GM12878 (cell line): ENCODE data around the gene PLXNA4. TPM values are rescaled to one million over a fixed set of nuclear protein-coding genes. Genes with fewer than 3 reads are reported as not detected.

ENCODE experiments used
- ATAC-seq: fragments of 200-7000 bp; cut with Tn5 transposase; 3 replicates; pipeline ENCODE4 v1.9.1; 2020; ENCODE audit warnings: mild to moderate bottlenecking, moderate library complexity
- BruUV-seq: library from RNA; stranded (reverse); fragments of 400-500 nt; replicated peaks from 2 replicates; lab custom pipeline; 2021; lab: Mats Ljungman, UMichigan
- CTCF ChIA-PET: fragments of 300-600 bp; sonication (Branson Sonifier 250); formaldehyde crosslinking; extraction: SDS; loops from one replicate; lab custom pipeline; 2021; ENCODE audit warnings: inconsistent platforms; lab: Yijun Ruan, JAX
- POLR2A ChIA-PET: fragments of 350-600 bp; formaldehyde crosslinking; extraction: SDS; loops from one replicate; lab custom pipeline; 2021; ENCODE audit warnings: inconsistent platforms; lab: Charles Lee
- RAD21 ChIA-PET: fragments of 300-600 bp; sonication (Branson Sonifier 250); formaldehyde crosslinking; loops from one replicate; lab custom pipeline; 2023; ENCODE audit warnings: antibody characterized with exemption; ENCODE audit not compliant: unreplicated experiment; lab: Charles Lee
- SMC1A ChIA-PET: fragments of 300-600 bp; sonication (Branson Sonifier 250); formaldehyde crosslinking; loops from one replicate; lab custom pipeline; 2023; ENCODE audit not compliant: unreplicated experiment, uncharacterized antibody; lab: Charles Lee
- DNase-seq: peaks from one replicate; pipeline ENCODE4 v3.0.0-alpha.2; 2011; ENCODE audit warnings: low read depth, low spot score
- FAIRE-seq: peaks from 3 replicates; lab custom pipeline; 2011; peaks lifted over from hg19 to GRCh38; lab: Jason Lieb, UNC
- H2AFZ ChIP-seq: 2 replicates; pipeline ENCODE4 v1.6.0; 2011; ENCODE audit warnings: low read depth, low read length, control low read depth; ENCODE audit not compliant: control insufficient read depth
- H3K27ac ChIP-seq: 2 replicates; pipeline ENCODE4 v1.5.1; 2011; ENCODE audit warnings: control low read depth; ENCODE audit not compliant: control insufficient read depth, insufficient read depth
- H3K27me3 ChIP-seq, 2 experiments: replicated peaks in 1 of 2; 2 replicates each; pipeline versions ENCODE4 v1.6.0 to v1.6.1; 2011; ENCODE audit warnings: low read length in 1 of 2; ENCODE audit not compliant: control insufficient read depth in 2 of 2, insufficient read depth in 2 of 2
- H3K36me3 ChIP-seq, 2 experiments: 2 replicates each; pipeline ENCODE4 v1.5.1; 2011; ENCODE audit warnings: low read length in 1 of 2; ENCODE audit not compliant: control insufficient read depth in 2 of 2, insufficient read depth in 2 of 2
- H3K4me1 ChIP-seq: 2 replicates; pipeline ENCODE4 v1.6.1; 2011; ENCODE audit warnings: mild to moderate bottlenecking, low read length, moderate library complexity, mixed read lengths; ENCODE audit not compliant: control insufficient read depth, insufficient read depth
- H3K4me2 ChIP-seq: 2 replicates; pipeline ENCODE4 v1.6.0; 2011; ENCODE audit warnings: control low read depth; ENCODE audit not compliant: control insufficient read depth, insufficient read depth
- H3K4me3 ChIP-seq: fragments of 200-600 bp; sonication (generic); 2 replicates; pipeline ENCODE4 v1.5.1; 2016
- H3K79me2 ChIP-seq: 2 replicates; pipeline ENCODE4 v1.6.0; 2011; ENCODE audit warnings: low read length; ENCODE audit not compliant: control insufficient read depth, insufficient read depth
- H3K9ac ChIP-seq: 2 replicates; pipeline ENCODE4 v1.8.0; 2011; ENCODE audit warnings: low read length, control low read depth, mixed read lengths; ENCODE audit not compliant: control insufficient read depth, insufficient read depth
- H3K9me3 ChIP-seq: replicated peaks from 3 replicates; pipeline ENCODE4 v1.5.1; 2011; ENCODE audit warnings: mild to moderate bottlenecking, low read length; ENCODE audit not compliant: control insufficient read depth, insufficient read depth
- H4K20me1 ChIP-seq: 2 replicates; pipeline ENCODE4 v1.6.0; 2011; ENCODE audit not compliant: control insufficient read depth, insufficient read depth
- ASH2L ChIP-seq: fragments of 300-600, 200-600 bp; sonication (generic); IDR thresholded peaks from 2 replicates; pipeline ENCODE4 v1.6.1; 2017; ENCODE audit warnings: low read depth, mild to moderate bottlenecking, borderline replicate concordance
- BCL11A ChIP-seq: IDR thresholded peaks from 2 replicates; pipeline ENCODE4 v1.6.1; 2011; ENCODE audit warnings: low read depth, low read length
- CEBPB ChIP-seq, 2 experiments: fragments of 150-350 bp in 1 of 2; IDR thresholded peaks; 2 replicates each; pipeline ENCODE4 v1.6.1; 2012 to 2014; ENCODE audit warnings: low read depth in 2 of 2, low read length in 2 of 2, borderline replicate concordance in 1 of 2, inconsistent platforms in 1 of 2
- ETV6 ChIP-seq, 2 experiments: fragments of 450-650 bp in 1 of 2; IDR thresholded peaks in 1 of 2; conservative IDR thresholded peaks in 1 of 2; 2 replicates each; pipeline ENCODE4 v1.6.1; 2014; ENCODE audit warnings: antibody characterized with exemption in 1 of 2, borderline replicate concordance in 1 of 2, low read depth in 1 of 2, mild to moderate bottlenecking in 1 of 2, moderate library complexity in 1 of 2
- HDAC6 ChIP-seq: fragments of 200-600 bp; sonication (generic); IDR thresholded peaks from one replicate; pipeline ENCODE4 v1.8.0; 2017; ENCODE audit warnings: antibody characterized with exemption; ENCODE audit not compliant: unreplicated experiment
- PAX8 ChIP-seq: fragments of 450-650 bp; IDR thresholded peaks from 2 replicates; pipeline ENCODE4 v1.6.1; 2017; ENCODE audit warnings: mild to moderate bottlenecking, moderate library complexity
- RFX5 ChIP-seq: IDR thresholded peaks from 2 replicates; pipeline ENCODE4 v1.6.1; 2011; ENCODE audit warnings: low read depth, low read length, improper control_type of control experiment
- SIX5 ChIP-seq: IDR thresholded peaks from 2 replicates; pipeline ENCODE4 v1.6.1; 2011; ENCODE audit warnings: mild to moderate bottlenecking, low read depth, low read length, moderate library complexity; ENCODE audit not compliant: severe bottlenecking
- SREBF1 ChIP-seq: IDR thresholded peaks from 2 replicates; pipeline ENCODE4 v1.6.1; 2012; ENCODE audit warnings: mild to moderate bottlenecking, low read length
- SRF ChIP-seq, 2 experiments: IDR thresholded peaks; 2 replicates each; pipeline ENCODE4 v1.6.1; 2011; ENCODE audit warnings: low read depth in 2 of 2, low read length in 2 of 2, mild to moderate bottlenecking in 1 of 2, moderate library complexity in 1 of 2
- ZNF207 ChIP-seq: fragments of 450-650 bp; IDR thresholded peaks from 2 replicates; pipeline ENCODE4 v1.6.1; 2014; ENCODE audit warnings: antibody characterized with exemption, mild to moderate bottlenecking, borderline replicate concordance
- WGBS: methylation state at CpG from one replicate; pipeline ENCODE4 v1.1.6; 2016; ENCODE audit warnings: low lambda C conversion rate; ENCODE audit not compliant: insufficient replicate concordance, insufficient coverage; ENCODE audit errors: missing lambda C conversion rate; 5-methylcytosine and 5-hydroxymethylcytosine counted together
- in situ Hi-C: fragments of 300-500 bp; cut with MboI; formaldehyde crosslinking; loops from 9 replicates; pipeline ENCODE4 v1.14.3; 2018; ENCODE audit warnings: mixed read lengths
- intact Hi-C: fragments of 100-400 bp; cut with micrococcal nuclease; formaldehyde crosslinking; loops from one replicate; pipeline ENCODE4 v1.14.2; 2022; ENCODE audit not compliant: unreplicated experiment
- polyA plus RNA-seq, 11 experiments: library from polyadenylated mRNA; depleted of rRNA in 4 of 11; unstranded in 6 of 11; stranded (reverse) in 5 of 11; fragments of >200 nt; fragmentation: Nextera tagmentation in 4 of 11; fragmentation: Illumina TruSeq in 1 of 11; extraction: Ambion mirVana in 4 of 11; extraction: Trizol in 1 of 11; gene quantifications; 1 replicate in 1 of 11; 2 replicates in 10 of 11; pipeline versions ENCODE4 v1.2.1 to v1.2.3, GENCODE V29; 2011 to 2016; ENCODE audit warnings: inconsistent platforms in 2 of 11, missing spikeins in 2 of 11, low read depth in 1 of 11
- total RNA-seq, 4 experiments: library from RNA; depleted of rRNA in 3 of 4; stranded (reverse); fragments of >200 nt in 3 of 4; fragmentation: Illumina TruSeq in 1 of 4; extraction: Trizol in 1 of 4; gene quantifications; 2 replicates each; pipeline versions ENCODE4 v1.2.1 to v1.2.3, GENCODE V29; 2013 to 2021
- TF ChIP-seq, protein P1 (sequence below): IDR thresholded peaks from 2 replicates; pipeline ENCODE4 v1.6.1; 2011; ENCODE audit warnings: low read depth, low read length, improper control_type of control experiment, borderline replicate concordance

PLXNA4 gene
- total and polyA plus RNA-seq, 10 of the 15 experiments (the other 5 are each of a cell fraction or from before 2014, with no cell fraction given), result 0.03 TPM; not detected in 9

DNA sequence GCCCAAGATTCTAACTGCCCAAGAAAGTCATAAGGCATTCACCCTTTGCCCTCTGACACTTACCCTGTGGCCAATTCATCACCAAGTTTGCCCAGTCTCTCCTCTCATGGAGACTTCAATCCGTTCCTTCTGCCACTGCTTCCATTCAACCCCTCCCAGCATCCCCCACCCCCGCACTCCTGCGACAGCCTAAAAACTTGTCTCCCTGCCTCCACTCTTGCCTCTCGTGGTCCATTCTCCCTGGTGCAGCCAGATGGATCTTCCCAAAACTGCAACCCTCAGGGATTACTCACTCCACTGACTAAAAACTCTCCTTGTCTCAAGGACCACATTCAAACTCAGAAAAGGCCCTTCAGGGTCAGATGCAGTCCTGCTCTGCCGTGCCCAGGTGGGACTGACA lies 32.3 kb upstream of the PLXNA4 start:
- Histone ChIP-seq H3K27me3 (peaks cover 0 to 2% of the 10 kb centered on the region in 2 experiments; a peak in 2 of 4 replicates), H3K4me3 (no peak overlapping the region), H3K4me2 (no peak overlapping the region), H3K27ac (no peak overlapping the region), H3K36me3 (no peaks in the 10 kb centered on the region), H3K4me1 (no peaks in the 10 kb centered on the region), H3K9ac (no peak overlapping the region), H4K20me1 (no peaks in the 10 kb centered on the region), H3K9me3 (no peaks in the 10 kb centered on the region), H3K79me2 (no peaks in the 10 kb centered on the region), H2AFZ (no peak overlapping the region)
- FAIRE-seq (no peak), ATAC-seq (no peak), DNase-seq (no peak)
- in situ Hi-C loops (no loop called here), intact Hi-C loops (no loop called here)
- CTCF ChIA-PET, result no interaction called here
- BruUV-seq, result no TSS peak
- TF ChIP-seq ASH2L, result no peak
- no peak for TF ChIP-seq HDAC6
- no peak for TF ChIP-seq SRF (IDR thresholded peaks at IDR 0.05; ENCODE audit: low read depth in 2 of 2, low read length in 2 of 2)
- no peak for TF ChIP-seq CEBPB (IDR thresholded peaks at IDR 0.05; ENCODE audit: borderline replicate concordance in 1 of 2, low read depth in 2 of 2, low read length in 2 of 2)
- no peak for TF ChIP-seq RFX5
- no peak for TF ChIP-seq ZNF207
- no peak for TF ChIP-seq BCL11A
- TF ChIP-seq, protein P1, sequence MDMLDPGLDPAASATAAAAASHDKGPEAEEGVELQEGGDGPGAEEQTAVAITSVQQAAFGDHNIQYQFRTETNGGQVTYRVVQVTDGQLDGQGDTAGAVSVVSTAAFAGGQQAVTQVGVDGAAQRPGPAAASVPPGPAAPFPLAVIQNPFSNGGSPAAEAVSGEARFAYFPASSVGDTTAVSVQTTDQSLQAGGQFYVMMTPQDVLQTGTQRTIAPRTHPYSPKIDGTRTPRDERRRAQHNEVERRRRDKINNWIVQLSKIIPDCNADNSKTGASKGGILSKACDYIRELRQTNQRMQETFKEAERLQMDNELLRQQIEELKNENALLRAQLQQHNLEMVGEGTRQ, result no peak
- TF ChIP-seq ETV6 (conservative IDR thresholded peaks at IDR 0.05 in 1 of 2, IDR thresholded peaks at IDR 0.05 in 1 of 2; ENCODE audit: borderline replicate concordance in 1 of 2, low read depth in 1 of 2), result no peak
- TF ChIP-seq SREBF1, result no peak
- no peak for TF ChIP-seq SIX5
- TF ChIP-seq PAX8, result no peak
- POLR2A ChIA-PET, result no interaction called here
- WGBS, result 32% methylated on average over 3 of the region's 5 CpGs
- RAD21 ChIA-PET, result no interaction called here
- SMC1A ChIA-PET, result no interaction called here
